MCF 10A (cell line): ENCODE data around the gene ZFYVE16. TPM values are rescaled to one million over a fixed set of nuclear protein-coding genes. Genes with fewer than 3 reads are reported as not detected.
A peak's percentile ranks its signal among the peaks of the same experiment; 100 is the strongest.

Experiments used
- BruUV-seq: library from RNA; stranded (reverse); fragments of 400-500 nt; replicated peaks from 2 replicates; lab custom pipeline; 2021; lab: Mats Ljungman, UMichigan
- CTCF ChIA-PET: fragments of 300-600 bp; sonication (Branson Sonifier 250); formaldehyde crosslinking; extraction: SDS; loops from one replicate; lab custom pipeline; 2021; ENCODE audit warnings: antibody characterized with exemption, inconsistent platforms; lab: Yijun Ruan, JAX
- POLR2A ChIA-PET: fragments of 300-600, 350-650 bp; sonication (Branson Sonifier 250); formaldehyde crosslinking; extraction: SDS; loops from one replicate; lab custom pipeline; 2020; ENCODE audit warnings: antibody characterized with exemption, inconsistent platforms; lab: Yijun Ruan, JAX
- DNase-seq: peaks from one replicate; pipeline ENCODE4 v3.0.0-alpha.2; 2018; ENCODE audit not compliant: unreplicated experiment
- H3K27ac Mint-ChIP-seq: one replicate; pipeline ENCODE4 v1.8.0; 2022; ENCODE audit warnings: mild to moderate bottlenecking, low read depth, mixed read lengths; ENCODE audit not compliant: unreplicated experiment
- H3K27me3 Mint-ChIP-seq: one replicate; pipeline ENCODE4 v1.8.0; 2022; ENCODE audit warnings: mixed read lengths; ENCODE audit not compliant: insufficient read depth, unreplicated experiment
- H3K36me3 Mint-ChIP-seq: one replicate; pipeline ENCODE4 v1.8.0; 2022; ENCODE audit warnings: mild to moderate bottlenecking, moderate library complexity, mixed read lengths; ENCODE audit not compliant: insufficient read depth, unreplicated experiment
- H3K4me1 Mint-ChIP-seq: one replicate; pipeline ENCODE4 v1.8.0; 2022; ENCODE audit warnings: mixed read lengths; ENCODE audit not compliant: insufficient read depth, unreplicated experiment
- H3K4me3 Mint-ChIP-seq: one replicate; pipeline ENCODE4 v1.8.0; 2022; ENCODE audit warnings: mild to moderate bottlenecking, moderate library complexity, mixed read lengths; ENCODE audit not compliant: unreplicated experiment
- H3K9me3 Mint-ChIP-seq: one replicate; pipeline ENCODE4 v1.8.0; 2022; ENCODE audit warnings: mixed read lengths; ENCODE audit not compliant: unreplicated experiment
- intact Hi-C: fragments of 100-400 bp; cut with micrococcal nuclease; formaldehyde crosslinking; loops from 2 replicates; pipeline ENCODE4 v1.14.1; 2022
- total RNA-seq: library from RNA; stranded (reverse); gene quantifications from 2 replicates; pipeline ENCODE4 v1.2.3, GENCODE V29; 2022
- TF ChIP-seq, protein P1 (sequence below): fragments of 200-600 bp; IDR thresholded peaks from one replicate; pipeline ENCODE4 v1.8.0; 2022; ENCODE audit warnings: antibody characterized with exemption, mild to moderate bottlenecking; ENCODE audit not compliant: unreplicated experiment

The ZFYVE16 gene
- total RNA-seq, 1 experiment from 2014 or later, result 34.8 TPM

DNA sequence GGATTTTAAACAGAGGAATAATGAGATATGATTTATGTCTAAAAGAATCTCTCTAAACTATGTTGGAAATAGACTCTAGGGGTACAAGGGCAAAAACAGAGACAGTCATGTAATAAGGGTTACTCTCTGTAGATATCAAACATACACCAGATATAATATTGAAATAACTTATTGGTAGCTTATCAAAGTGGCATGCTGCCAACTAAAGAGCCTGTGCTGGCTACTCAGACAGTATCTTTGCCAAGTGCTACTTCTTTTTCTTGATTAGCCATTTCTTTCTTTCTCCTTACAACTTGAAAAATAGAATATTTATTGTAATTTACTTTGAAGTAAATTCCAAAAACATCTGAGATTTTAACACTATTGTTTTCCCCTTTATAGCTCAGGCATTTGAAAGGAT is 34.9 kb downstream of the ZFYVE16 start:
- BruUV-seq, result no TSS peak
- Mint-ChIP-seq H3K27me3 (no peaks in the 10 kb centered on the region), H3K27ac (no peak overlapping the region), H3K4me3 (no peak overlapping the region), H3K9me3 (no peaks in the 10 kb centered on the region), H3K4me1 (no peaks in the 10 kb centered on the region), H3K36me3 (peaks cover 30% of the 10 kb centered on the region)
- TF ChIP-seq, protein P1, sequence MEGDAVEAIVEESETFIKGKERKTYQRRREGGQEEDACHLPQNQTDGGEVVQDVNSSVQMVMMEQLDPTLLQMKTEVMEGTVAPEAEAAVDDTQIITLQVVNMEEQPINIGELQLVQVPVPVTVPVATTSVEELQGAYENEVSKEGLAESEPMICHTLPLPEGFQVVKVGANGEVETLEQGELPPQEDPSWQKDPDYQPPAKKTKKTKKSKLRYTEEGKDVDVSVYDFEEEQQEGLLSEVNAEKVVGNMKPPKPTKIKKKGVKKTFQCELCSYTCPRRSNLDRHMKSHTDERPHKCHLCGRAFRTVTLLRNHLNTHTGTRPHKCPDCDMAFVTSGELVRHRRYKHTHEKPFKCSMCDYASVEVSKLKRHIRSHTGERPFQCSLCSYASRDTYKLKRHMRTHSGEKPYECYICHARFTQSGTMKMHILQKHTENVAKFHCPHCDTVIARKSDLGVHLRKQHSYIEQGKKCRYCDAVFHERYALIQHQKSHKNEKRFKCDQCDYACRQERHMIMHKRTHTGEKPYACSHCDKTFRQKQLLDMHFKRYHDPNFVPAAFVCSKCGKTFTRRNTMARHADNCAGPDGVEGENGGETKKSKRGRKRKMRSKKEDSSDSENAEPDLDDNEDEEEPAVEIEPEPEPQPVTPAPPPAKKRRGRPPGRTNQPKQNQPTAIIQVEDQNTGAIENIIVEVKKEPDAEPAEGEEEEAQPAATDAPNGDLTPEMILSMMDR, result no peak
- CTCF ChIA-PET, result interaction anchor here (1.3 kb wide), 1 partner anchor 38 kb away, joined by 5 read pairs; no protein-coding TSS in a partner anchor
- no peak for DNase-seq
- intact Hi-C loops, result no loop called here
- POLR2A ChIA-PET, result no interaction called here

DNA sequence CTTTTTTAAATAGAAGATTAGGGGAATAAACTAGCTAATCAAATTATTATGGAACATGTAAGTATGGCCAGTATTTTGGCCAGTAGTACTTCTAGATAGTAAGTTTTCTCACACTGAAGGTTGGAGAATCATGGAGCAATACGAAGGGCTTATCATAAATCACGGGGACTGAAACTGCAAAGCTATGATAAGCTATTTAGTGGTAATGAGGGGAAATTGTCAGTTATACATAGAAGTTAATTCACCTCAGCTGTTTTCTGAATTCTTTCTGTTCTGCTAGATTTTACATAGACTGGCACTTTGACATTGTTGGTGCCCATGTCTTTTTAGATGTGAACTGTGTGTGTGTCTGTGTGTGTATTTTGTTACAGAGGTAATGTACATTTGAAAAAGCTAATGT is 45.5 kb downstream of the ZFYVE16 start:
- TF ChIP-seq, protein P1, result no peak
- Mint-ChIP-seq H3K9me3 (no peaks in the 10 kb centered on the region), H3K4me1 (no peaks in the 10 kb centered on the region), H3K36me3 (peaks cover 53% of the 10 kb centered on the region), H3K27ac (no peak overlapping the region), H3K27me3 (no peaks in the 10 kb centered on the region), H3K4me3 (no peak overlapping the region)
- CTCF ChIA-PET, result interaction anchor here (1.0 to 1.1 kb wide), 2 partner anchors 28 to 203 kb away, joined by 5 to 6 read pairs; no protein-coding TSS in a partner anchor
- no TSS peak for BruUV-seq
- DNase-seq, result no peak
- intact Hi-C loops, result no loop called here
- POLR2A ChIA-PET, result interaction anchor here (1.7 to 2.3 kb wide), 2 partner anchors 13 to 44 kb away, joined by 5 to 10 read pairs; no protein-coding TSS in a partner anchor

DNA sequence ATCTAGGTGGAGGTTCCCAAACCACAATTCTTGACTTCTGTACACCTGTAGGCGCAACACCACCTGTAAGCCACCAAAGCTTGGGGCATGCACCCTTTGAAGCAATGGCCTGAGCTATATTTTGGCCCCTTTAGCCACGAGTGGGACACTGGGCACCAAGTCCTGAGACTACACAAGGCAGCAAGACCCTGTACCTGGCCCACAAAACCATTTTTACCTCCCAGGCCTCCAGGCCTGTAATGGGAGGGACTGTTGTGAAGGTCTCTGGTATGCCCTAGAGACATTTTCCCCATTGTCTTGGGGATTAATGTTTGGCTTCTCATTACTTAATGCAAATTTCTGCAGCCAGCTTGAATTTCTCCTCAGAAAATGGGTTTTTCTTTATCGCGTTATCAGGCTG is 55.4 kb downstream of the ZFYVE16 start:
- no peak overlapping the region for H3K4me3 Mint-ChIP-seq
- intact Hi-C loops, result no loop called here
- peaks cover 19% of the 10 kb centered on the region for H3K4me1 Mint-ChIP-seq
- no peaks in the 10 kb centered on the region for H3K9me3 Mint-ChIP-seq
- ChIA-PET POLR2A (no interaction called here), CTCF (no interaction called here)
- TF ChIP-seq, protein P1, result no peak
- no peak overlapping the region for H3K27ac Mint-ChIP-seq
- BruUV-seq, result no TSS peak
- DNase-seq, result no peak
- H3K36me3 Mint-ChIP-seq, result peaks cover 40% of the 10 kb centered on the region
- H3K27me3 Mint-ChIP-seq, result no peaks in the 10 kb centered on the region

DNA sequence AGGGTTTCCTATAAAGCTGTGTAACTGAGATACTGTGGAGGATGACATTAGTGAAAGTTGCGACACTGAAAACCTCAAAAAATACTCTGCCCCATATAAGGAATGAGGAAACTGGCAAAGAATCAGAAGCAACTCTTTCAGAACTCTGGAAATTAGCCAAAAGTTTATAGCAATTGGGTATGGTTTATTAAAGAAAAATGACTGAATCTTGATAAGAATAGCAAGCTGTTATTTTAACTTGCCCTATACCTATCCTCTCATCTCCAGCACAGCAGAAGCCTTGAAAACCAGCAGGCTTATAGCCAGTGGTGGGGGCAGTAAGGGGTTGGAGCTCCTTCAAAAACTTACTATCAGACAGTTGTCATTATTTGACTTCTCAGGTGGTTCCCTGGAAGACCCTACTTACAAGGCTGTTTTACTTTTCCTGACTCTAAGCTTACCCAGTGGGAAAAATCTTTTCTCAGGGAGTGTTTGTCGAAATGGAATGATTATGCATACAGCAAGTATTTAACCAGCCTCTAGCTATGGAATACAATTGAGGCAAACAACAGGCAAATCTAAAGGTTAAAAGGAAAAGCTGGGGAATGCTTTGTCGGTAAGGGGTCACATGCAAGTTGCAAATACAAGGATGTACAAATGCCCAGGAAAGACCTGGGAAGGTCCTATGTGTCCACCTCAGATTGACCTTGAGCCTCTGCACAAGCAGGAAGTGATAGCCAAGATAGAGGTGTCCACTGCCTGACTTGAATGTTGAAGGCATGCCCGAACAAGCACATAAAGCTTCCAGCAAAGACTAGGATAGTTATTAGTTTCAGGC is 59.0 kb downstream of the ZFYVE16 start:
- peaks cover 19% of the 10 kb centered on the region for H3K4me1 Mint-ChIP-seq
- no peaks in the 10 kb centered on the region for H3K27me3 Mint-ChIP-seq
- no TSS peak for BruUV-seq
- ChIA-PET POLR2A (interaction anchor here (0.6 to 4.4 kb wide), 19 partner anchors 11 to 854 kb away, joined by 3 to 58 read pairs (median 3); partner anchors contain the start of genes FAM151B, SERINC5 and ZFYVE16), CTCF (interaction anchor here (0.6 to 2.0 kb wide), 6 partner anchors 14 to 375 kb away, joined by 3 to 12 read pairs (median 4); no protein-coding TSS in a partner anchor)
- H3K36me3 Mint-ChIP-seq, result peaks cover 39% of the 10 kb centered on the region
- H3K9me3 Mint-ChIP-seq, result peaks cover 7% of the 10 kb centered on the region
- TF ChIP-seq, protein P1, result no peak
- intact Hi-C loops, result no loop called here
- H3K4me3 Mint-ChIP-seq, result peak overlapping the region; percentile 16
- peak; percentile 56 for DNase-seq
- peak overlapping the region; percentile 96 for H3K27ac Mint-ChIP-seq
